ENCODE measurements around the gene SPAG17. TPM values are rescaled to one million over a fixed set of nuclear protein-coding genes. Genes with fewer than 3 reads are reported as not detected.

The SPAG17 gene
- total RNA-seq, 2 experiments from 2014 or later, result not detected

- intact Hi-C loops (cut with micrococcal nuclease; ENCODE audit: unreplicated experiment), result no loop called here
- H3K4me1 ChIP-seq (ENCODE audit: insufficient read depth, low read length, poor library complexity, severe bottlenecking), result no peaks in the 10 kb centered on the region
- no peaks in the 10 kb centered on the region for H3K9me2 ChIP-seq (ENCODE audit: insufficient read depth, low read length)
- H3K36me3 ChIP-seq (ENCODE audit: insufficient read depth, low read length), result no peaks in the 10 kb centered on the region
- no TSS peak for BruUV-seq (replicated peaks)
- TF ChIP-seq EZH2phosphoT487 (IDR thresholded peaks at IDR 0.05; ENCODE audit: borderline replicate concordance, low read depth, low read length) (no peak), CTCF (conservative IDR thresholded peaks at IDR 0.05; ENCODE audit: low read length) (no peak)
- H3K9me3 ChIP-seq (ENCODE audit: low read length), result no peaks in the 10 kb centered on the region
- no peak for DNase-seq (ENCODE audit: low spot score)
- no peak overlapping the region for H3K4me2 ChIP-seq (ENCODE audit: low read length)
- POLR2A ChIA-PET, result interaction anchor here (0.6 to 0.7 kb wide), 2 partner anchors 15 to 99 kb away, joined by 3 to 4 read pairs; no protein-coding TSS in a partner anchor
- no peak overlapping the region for H3K27ac ChIP-seq (ENCODE audit: low read depth, low read length, poor library complexity, severe bottlenecking)
- CTCF ChIA-PET (ENCODE audit: unreplicated experiment), result no interaction called here
- no peak overlapping the region for H2AFZ ChIP-seq (ENCODE audit: low read length)
- H3K4me3 ChIP-seq (ENCODE audit: low read depth, low read length, poor library complexity, severe bottlenecking), result no peak overlapping the region
- H4K20me1 ChIP-seq (ENCODE audit: insufficient read depth, low read length), result no peaks in the 10 kb centered on the region
- H3K79me2 ChIP-seq (ENCODE audit: insufficient read depth, low read depth, low read length), result no peaks in the 10 kb centered on the region
These were observed 25.7 kb upstream of the SPAG17 start for GRCh38 chr1:118210723-118211110.

GRCh38 chr1:118210051-118210722, 25.2 kb upstream of the SPAG17 start:
- no peak overlapping the region for H3K4me3 ChIP-seq (ENCODE audit: low read depth, low read length, poor library complexity, severe bottlenecking)
- H3K9me2 ChIP-seq (ENCODE audit: insufficient read depth, low read length), result no peaks in the 10 kb centered on the region
- no TSS peak for BruUV-seq (replicated peaks)
- no peaks in the 10 kb centered on the region for H3K4me1 ChIP-seq (ENCODE audit: insufficient read depth, low read length, poor library complexity, severe bottlenecking)
- ChIA-PET POLR2A (interaction anchor here (0.6 kb wide), 1 partner anchor 99 kb away, joined by 3 read pairs; no protein-coding TSS in a partner anchor), CTCF (ENCODE audit: unreplicated experiment) (no interaction called here)
- TF ChIP-seq EZH2phosphoT487 (IDR thresholded peaks at IDR 0.05; ENCODE audit: borderline replicate concordance, low read depth, low read length), result no peak
- TF ChIP-seq CTCF (conservative IDR thresholded peaks at IDR 0.05; ENCODE audit: low read length), result no peak
- no peaks in the 10 kb centered on the region for H4K20me1 ChIP-seq (ENCODE audit: insufficient read depth, low read length)
- H3K4me2 ChIP-seq (ENCODE audit: low read length), result no peak overlapping the region
- no peaks in the 10 kb centered on the region for H3K36me3 ChIP-seq (ENCODE audit: insufficient read depth, low read length)
- H3K9me3 ChIP-seq (ENCODE audit: low read length), result no peaks in the 10 kb centered on the region
- intact Hi-C loops (cut with micrococcal nuclease; ENCODE audit: unreplicated experiment), result no loop called here
- DNase-seq (ENCODE audit: low spot score), result no peak
- H2AFZ ChIP-seq (ENCODE audit: low read length), result no peak overlapping the region
- H3K79me2 ChIP-seq (ENCODE audit: insufficient read depth, low read depth, low read length), result no peaks in the 10 kb centered on the region
- H3K27ac ChIP-seq (ENCODE audit: low read depth, low read length, poor library complexity, severe bottlenecking), result no peak overlapping the region

GRCh38 chr1:118209648-118210047, 24.6 kb upstream of the SPAG17 start:
- no peak overlapping the region for H3K4me3 ChIP-seq (ENCODE audit: low read depth, low read length, poor library complexity, severe bottlenecking)
- H2AFZ ChIP-seq (ENCODE audit: low read length), result no peak overlapping the region
- H3K36me3 ChIP-seq (ENCODE audit: insufficient read depth, low read length), result no peaks in the 10 kb centered on the region
- no peak overlapping the region for H3K4me2 ChIP-seq (ENCODE audit: low read length)
- no peaks in the 10 kb centered on the region for H4K20me1 ChIP-seq (ENCODE audit: insufficient read depth, low read length)
- no TSS peak for BruUV-seq (replicated peaks)
- POLR2A ChIA-PET, result no interaction called here
- intact Hi-C loops (cut with micrococcal nuclease; ENCODE audit: unreplicated experiment), result no loop called here
- no peak overlapping the region for H3K27ac ChIP-seq (ENCODE audit: low read depth, low read length, poor library complexity, severe bottlenecking)
- H3K79me2 ChIP-seq (ENCODE audit: insufficient read depth, low read depth, low read length), result no peaks in the 10 kb centered on the region
- CTCF ChIA-PET (ENCODE audit: unreplicated experiment), result no interaction called here
- no peak for TF ChIP-seq EZH2phosphoT487 (IDR thresholded peaks at IDR 0.05; ENCODE audit: borderline replicate concordance, low read depth, low read length)
- TF ChIP-seq CTCF (conservative IDR thresholded peaks at IDR 0.05; ENCODE audit: low read length), result no peak
- no peak for DNase-seq (ENCODE audit: low spot score)
- no peaks in the 10 kb centered on the region for H3K9me2 ChIP-seq (ENCODE audit: insufficient read depth, low read length)
- no peaks in the 10 kb centered on the region for H3K4me1 ChIP-seq (ENCODE audit: insufficient read depth, low read length, poor library complexity, severe bottlenecking)
- no peaks in the 10 kb centered on the region for H3K9me3 ChIP-seq (ENCODE audit: low read length)

All from OCI-LY7 (cell line).